NCI-H1417 (cell line): ENCODE data around the gene HOXC10.

ENCODE experiments used
- DNase-seq, 3 experiments: peaks; one replicate each; lab custom pipeline; 2025; lab: John Stamatoyannopoulos, UW

Gene HOXC10

DNA sequence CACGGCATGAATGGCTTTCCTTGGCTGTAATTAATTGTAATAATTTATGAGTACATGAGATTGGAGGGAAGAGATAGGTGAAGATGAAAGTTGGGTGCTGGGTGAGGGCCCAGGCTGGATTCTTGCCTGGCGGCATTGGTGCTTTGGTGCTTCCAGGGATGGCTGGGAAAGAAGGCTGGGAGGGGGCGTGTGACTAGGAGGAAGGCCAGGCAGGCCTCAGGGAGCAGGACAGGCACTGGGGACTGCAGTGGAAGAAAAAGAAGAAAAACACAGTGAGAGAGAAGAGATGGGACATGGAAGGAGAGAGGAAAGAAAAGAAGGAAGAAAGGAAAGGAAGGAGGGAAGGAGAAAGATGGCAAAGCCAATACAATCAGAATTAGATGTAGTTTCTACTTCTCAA is 18.7 kb downstream of the HOXC10 start:
- DNase-seq = no peak

DNA sequence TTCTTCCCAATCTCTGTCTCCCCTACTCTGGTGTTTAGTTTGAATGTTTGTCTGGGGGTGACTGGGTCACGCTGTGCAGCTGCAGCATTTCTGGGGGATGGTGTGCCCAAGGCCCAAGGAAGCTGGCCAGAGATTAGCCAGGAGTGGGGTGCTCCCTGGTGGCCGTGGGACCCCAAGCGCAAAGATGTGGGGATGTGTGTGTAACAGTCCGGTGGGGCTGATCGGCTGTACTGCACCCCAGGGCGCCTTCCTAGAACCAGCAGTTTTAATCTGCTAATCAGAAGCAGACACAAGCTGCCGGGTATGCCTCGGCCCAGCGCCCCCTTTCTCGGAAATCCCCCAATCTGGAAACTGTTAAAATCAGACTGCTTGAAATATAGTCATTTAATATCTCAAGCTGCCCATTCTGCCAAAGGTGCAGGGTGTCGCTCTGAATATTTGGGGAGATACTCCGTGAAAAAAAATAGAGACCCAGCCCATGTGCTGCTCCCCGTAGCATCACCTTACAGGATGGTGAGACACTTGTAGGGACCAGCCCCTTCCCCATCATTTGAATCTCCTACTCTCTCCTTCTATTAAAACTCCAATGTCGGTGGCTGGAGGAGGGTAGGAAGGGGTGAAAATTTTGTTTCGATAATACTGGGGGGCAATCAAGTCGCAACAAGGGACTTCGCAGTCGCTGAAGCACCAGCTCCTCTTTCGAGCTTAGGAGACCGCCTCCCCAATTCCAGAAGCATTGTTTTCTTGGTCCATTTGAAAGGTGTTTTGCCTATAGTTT is 19.3 kb downstream of the HOXC10 start:
- DNase-seq = no peak

DNA sequence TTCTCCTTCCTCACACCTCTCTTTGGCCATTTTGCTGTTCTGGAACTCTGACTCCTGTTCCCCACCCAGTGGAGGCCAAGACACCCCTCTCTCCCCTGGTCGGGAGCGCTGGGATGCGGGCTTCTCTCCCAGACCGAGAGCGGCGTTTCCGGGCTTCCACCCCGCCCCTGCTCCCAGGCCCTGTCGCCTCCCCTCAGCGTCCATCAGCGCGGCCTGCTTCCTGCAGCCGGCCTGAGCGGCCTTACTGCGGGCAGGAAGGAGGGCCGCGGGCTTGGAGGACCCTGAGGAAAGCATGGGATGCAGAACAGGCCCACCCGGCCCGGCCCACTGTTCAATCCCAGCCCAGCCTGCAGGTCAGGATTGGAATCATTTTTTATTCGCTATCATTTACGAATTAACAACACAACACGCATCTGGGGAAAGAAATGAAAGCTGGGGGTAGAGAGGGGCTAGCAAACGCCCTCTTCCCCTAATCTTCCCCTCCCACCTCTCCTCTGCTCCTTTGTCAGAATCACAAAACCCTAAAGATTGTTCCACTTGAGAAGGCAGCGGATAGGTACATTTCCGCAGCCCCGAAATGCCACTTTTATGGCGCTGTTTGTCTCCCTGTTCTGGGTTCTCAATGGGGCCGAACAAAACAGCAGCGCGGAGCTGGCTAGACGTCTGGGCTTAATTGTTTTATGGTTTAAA is 20.0 kb downstream of the HOXC10 start:
- peak in 1 of 3 experiments; percentile 15 for DNase-seq

DNA sequence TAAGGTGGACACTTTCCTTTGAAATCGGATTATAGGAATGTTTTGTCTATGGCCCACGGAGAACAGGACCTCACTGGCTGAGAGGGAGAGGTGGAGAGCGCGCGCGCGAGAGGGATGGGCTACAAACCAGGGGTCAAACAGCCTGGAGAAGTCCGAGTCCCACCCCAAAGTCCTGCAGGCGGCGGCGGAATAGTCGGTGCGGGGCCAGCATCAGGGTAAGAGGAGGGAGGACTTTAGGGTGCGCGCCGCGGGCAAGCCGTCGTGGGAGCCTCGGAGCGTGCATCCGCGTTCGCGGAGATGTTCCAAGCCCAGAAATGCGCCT is 20.5 kb downstream of the HOXC10 start:
- DNase-seq = no peak

DNA sequence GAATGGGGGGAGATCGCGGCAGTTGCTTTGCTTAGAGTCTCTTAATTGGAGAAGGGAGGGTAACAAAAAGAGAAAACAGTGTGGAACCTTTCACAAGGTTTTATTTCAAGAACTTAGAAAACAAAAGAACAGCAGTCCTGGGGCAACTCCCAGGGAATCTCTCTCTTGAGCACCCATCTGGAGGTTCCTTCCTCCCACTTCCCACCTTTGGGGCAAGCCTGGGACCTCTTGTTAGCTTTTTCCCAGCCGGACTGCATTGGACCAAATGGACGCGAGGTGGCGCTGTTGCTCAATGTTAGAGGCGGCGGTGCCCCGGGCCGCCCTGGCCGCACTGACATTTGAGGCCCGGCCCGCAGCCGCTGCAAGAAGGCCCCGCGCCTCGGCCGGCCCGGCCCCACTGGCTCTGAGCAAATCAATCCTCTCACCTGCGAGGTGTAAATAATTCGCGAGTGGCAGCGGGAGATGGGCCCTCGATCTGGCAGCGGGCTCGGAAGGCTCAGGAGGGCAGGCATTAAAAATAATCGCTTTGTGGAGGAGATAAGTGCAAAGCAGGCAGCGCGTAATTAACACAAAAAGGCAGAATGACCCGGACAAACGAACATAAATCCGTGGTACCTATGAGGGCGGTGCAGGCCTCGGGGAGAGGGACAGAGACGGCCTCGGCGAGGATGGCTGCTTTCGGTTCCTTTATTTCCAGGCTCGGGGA is 21.1 kb downstream of the HOXC10 start:
- peak; percentile 69 to 90 (median 85) for DNase-seq

DNA sequence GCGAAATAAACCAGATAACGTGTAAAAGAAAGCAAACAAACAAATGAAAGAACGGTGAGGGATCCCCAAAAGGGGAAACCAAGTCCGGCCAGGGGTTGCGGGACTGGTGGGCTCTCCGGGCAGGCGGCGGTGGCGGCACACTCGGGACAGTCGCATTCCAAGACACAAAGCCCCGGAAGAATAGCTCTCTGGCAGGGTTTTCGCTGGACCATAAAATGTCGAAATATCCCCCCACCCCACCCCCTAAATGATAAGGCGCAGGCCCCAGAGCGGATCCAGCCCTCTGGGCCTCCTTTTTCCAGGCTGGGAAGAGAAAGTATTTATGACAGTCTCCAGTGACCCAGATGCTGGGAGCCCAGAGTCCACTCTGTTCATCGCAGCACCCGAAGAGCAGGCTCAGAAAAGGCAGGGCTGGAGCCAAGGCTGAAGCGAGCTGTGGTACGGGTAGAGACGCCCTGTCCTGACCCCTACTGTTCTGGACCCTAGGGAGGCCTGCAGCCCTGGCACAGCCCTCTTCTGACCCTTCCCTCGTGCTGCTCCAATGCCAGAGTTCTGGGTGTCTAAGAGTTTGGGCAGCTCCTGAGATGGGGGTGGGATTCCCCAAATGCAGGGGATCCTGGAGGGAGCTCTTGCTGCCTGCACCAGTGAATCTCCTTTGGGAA is 21.7 kb downstream of the HOXC10 start:
- no peak for DNase-seq

DNA sequence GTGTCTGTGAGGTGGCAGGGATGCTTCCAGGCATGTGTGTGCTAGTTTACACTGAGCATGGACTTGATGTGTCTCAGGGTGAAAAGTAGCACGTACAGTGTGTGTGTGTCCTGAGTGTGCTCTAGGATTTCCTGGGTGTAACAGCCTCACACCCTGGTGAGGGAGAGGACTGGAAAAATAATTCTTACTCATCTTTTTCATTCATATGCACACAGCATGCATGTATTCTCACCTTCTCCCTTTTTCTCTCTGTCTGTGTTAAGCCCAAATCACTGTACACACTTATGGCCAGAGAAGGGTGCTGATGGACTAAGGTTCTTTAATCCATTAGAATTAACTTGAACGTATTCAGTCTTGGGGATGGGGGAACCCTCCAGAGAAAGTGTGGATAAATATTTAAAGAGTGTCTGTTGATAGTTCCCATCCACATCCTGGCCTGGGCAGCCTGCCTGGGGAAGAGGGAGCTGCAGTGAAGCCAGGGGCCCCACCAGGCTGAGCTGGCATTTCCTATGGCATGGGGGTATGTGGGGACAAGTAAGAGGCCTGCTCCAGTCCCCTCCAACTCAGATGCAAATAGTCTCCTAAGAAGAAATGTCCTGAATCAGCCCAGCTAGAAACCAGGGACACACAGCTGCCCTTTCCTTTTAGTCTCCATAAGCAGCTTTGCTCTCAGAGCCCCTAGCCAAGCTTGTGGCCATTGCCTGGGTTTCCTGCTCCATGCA is 22.8 kb downstream of the HOXC10 start:
- no peak for DNase-seq

DNA sequence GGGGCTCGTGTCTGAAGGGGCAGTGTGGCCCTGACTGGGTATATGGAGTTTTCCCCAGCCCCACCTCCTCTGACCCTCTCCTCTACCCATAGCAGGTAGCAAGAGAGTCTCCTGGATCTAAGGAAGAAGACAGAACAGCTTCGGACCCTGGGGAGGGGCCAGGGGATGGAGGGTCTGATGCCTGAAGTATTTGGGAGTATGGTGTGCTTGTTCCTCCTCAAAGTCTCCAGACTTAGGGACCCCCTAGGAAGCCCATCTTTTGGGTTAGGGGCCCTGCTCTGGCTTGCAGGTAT is 23.3 kb downstream of the HOXC10 start:
- DNase-seq = no peak

DNA sequence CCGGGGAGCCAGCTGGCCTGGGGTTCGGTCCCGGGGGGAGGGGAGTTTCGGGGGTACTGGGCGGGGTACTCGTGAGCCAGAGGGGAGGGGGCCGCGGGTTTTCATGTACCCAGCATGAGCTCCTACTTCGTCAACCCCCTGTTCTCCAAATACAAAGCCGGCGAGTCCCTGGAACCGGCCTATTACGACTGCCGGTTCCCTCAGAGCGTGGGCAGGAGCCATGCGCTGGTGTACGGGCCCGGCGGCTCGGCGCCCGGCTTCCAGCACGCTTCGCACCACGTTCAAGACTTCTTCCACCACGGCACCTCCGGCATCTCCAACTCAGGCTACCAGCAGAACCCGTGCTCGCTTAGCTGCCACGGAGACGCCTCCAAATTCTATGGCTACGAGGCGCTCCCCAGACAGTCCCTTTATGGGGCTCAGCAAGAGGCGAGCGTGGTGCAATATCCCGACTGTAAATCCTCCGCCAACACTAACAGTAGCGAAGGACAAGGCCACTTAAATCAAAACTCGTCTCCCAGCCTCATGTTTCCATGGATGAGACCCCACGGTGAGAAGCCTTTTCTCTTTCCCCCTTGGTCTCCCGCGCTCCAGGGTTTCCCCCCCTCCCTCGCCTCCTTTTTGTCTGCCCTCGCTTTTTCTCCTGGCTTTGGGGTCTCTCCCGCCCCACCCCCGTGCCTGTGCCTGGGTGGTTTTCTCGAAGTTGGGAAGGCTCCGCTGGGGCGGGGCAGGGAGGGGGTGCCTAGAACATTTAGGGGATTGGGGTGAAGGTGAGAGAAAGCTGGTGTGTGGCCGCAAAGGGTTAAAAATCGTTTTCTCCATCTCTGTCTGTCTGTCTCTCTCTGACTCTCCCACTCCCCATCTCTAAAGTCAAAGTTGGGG is 24.5 kb downstream of the HOXC10 start:
- DNase-seq = no peak

DNA sequence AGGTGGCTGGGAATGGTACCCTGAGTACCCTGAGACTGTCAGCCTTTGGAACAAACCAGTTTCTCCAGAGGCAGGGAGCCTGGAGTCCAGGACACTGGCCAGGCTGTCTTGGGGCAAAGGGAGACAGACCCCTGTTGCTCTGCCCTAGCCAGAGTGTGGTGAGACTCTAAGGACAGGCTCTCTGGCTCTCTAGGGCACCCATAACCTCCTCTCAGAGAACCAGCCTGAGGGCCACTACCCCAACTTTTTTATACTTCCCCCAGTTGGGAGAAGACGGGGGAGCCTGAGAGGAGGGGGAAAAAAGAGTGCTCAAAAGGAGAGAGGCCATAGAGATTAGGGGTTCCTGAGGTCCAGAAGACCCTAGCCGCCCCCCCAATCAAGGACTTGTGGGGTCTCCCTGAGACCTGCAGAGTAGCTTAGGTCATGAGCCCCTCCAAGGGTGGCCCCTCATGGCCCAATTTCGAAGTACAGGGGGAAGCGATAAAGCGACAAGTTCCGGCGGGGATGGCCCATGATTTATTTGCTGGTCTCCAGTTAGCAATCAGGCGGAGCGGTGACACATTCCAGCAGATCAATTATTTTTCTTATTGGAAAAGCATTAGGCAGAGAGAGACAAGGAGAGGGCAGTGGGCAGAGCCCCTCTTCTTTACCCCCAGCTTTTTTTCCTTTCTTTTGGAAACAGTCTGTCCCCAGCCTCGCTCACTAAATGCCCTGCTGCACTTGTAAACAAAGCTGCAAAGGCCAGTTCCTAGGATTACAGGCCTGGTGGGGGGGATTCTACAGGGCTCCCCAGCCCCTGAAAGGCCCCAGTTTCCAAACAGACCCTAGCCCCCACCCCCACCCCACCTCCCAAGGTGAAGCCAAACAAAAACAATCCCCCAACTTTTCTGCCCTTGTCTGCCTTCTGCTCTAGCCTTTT is 25.4 kb downstream of the HOXC10 start:
- DNase-seq = no peak

DNA sequence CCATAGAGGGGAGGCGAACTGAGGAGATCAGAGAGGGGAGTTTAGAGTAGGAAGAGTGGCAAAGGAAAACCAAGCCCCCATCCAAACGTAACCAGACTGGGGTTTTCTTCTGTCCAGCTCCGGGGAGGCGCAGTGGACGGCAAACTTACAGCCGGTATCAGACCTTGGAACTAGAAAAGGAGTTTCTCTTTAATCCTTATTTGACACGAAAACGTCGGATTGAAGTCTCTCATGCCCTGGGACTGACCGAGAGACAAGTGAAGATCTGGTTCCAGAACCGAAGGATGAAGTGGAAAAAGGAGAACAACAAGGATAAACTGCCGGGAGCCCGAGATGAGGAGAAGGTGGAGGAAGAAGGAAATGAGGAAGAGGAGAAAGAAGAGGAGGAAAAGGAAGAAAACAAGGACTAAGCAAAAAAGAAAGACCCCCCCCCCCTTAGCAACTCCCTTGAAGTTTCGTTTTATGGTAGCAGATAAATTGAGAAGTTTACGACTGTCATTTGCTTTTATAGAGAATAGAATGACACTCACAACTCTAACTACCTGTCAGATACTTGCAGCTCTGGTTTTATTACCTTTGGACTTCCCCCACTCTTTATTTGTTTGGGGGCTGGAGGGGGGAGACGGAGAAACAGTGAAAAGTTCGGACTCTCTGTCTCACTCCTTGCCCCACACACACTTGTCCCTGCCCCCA is 26.2 kb downstream of the HOXC10 start:
- DNase-seq = no peak

DNA sequence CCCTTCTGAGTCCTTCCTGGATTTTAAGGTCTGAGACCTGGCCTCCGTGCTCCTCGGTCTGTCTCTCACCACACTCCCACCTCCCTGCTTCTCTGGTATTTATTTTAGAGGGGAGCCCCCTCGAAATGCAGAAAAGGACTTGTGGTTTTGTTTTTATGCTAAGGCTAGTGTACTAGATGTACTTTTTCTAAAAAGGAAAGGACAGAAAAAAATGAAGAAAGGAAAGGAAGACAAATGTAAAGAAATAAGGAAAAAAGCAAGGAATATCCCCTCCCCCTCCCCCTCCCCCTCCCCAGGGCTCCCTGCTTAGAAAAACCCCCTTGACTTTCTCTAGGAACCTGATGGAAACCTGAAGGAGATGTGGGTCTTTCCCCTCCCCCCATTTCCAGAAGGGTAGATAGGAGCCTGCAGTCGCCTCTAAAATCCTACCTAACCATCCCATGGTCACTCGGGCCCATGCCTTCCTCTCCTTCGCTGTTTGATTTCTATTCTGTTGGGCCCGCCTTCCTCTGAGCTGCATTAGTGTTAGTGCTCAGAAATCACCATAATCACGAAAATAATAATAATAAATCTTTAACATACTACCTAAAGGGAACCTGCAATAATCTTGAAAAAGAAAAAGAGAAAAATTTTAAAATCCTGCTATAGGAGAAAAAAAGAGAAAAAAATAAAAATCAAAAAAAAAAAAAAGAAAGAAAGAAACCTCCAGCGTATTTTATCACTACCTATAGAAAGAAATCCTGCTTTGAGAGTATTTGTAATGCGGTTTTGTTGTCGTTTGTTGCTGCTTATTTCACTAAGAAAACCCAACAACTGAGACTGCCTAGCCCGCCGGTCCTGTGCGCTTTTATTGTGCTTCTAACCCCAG is 27.0 kb downstream of the HOXC10 start:
- DNase-seq = no peak

DNA sequence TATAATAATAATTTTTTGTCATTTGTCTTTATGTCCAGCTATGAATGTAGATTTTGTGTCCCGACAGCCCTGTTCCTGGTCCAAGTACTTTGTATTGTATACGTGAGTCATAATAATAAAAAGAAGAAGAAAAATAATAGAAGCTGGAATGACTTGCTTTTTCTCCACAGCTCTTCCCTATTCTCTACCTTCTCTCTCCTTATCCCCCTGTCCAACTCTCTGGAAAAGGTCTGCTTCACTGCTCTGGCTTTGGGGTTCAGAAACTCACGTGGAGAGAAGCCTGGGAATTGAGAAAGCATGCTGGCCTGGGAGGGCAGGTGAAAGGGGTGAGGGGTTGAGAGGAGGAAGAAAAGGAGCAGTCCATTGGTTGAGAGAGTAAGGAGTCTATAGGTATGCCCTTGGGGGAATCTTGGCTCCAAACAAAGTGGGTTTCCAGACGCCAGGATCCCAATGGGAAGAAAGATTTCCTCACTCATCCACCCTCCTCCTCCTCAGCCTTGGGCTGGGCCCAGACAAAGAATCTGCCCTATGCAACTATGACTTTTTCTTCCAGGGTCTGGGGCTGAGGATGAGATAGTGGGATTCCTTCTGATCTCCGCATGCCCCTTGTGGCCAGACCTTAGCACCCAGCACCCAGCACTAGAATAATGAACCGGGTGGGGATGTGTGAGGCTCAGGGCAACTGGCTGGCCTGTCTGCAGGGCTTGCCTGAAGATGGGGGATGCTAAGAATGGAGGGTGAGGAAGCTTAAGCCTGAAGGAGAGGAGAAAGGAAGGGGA is 27.9 kb downstream of the HOXC10 start:
- no peak for DNase-seq

DNA sequence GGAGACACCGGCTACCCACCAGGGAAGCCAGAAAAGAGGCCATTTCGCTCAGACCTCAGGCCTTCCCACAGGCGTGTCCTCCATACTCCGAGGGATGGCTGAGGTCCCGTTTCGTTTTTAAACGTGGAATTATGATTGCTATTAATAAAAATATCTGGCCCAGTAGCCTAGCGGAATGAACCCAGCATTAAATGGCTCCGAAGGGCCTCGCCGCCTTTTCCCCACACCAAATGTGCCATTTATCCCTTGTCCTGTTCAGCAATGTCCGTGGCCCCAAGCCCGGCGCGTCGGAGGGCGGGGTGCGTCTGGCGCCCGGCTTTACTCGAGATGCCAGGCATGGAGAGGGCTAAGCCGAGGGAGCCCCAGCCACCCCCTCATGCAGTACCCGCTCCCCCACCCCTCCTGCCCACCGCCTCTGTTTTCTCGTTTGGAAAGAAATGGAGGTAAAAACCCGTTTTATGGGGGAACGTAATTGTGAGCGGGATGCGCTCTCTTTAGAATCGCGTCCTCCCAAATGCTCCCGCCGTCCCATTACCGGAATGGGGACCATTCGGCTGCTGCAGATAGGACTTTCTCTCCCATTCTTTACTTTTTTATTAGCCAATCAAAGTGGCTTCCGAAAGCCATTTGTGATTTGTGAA is 29.6 kb downstream of the HOXC10 start:
- DNase-seq = no peak

DNA sequence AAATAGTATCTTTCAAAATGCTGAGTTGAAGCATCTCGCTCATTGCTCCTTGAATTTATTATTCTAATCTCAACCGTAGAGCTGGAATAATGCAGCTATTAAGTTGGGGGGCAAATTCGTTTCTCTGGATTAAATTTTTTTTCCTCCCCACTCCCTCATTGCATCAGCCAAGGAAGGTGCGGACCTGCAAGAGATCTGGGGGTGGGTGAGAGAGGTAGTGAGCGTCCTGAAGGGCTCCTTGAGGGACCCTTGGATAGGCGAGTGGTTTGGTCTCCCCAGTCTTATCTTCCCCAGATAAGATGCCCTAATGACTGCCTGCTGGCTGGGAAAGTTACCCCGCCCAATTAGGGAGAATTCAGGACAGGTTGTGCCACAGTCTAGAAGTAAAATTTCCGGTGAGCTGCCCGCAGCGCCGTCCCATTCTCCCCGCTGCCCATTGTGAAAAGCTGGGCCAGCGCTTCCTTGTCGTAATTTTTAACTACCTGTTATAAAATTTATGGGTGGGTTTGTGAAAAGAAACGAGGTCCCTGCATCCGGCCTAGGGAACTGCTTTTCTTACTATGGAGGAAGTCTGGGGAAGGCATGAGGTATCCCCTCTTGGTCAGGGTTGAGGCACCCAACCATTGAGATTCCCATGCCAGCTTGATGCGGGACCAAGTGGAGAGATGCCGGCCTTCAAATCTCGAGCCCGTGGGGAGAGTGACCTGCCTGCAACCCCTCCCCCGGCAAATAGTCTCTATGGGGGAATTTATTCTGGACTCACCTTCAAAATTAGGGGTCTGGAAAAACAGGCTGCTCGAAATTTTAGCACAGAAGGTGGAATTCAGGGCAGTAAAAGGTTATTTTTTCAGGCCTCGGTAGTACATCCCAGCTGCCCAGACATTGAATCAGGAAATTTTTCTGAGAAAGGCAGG is 30.3 kb downstream of the HOXC10 start:
- no peak for DNase-seq

DNA sequence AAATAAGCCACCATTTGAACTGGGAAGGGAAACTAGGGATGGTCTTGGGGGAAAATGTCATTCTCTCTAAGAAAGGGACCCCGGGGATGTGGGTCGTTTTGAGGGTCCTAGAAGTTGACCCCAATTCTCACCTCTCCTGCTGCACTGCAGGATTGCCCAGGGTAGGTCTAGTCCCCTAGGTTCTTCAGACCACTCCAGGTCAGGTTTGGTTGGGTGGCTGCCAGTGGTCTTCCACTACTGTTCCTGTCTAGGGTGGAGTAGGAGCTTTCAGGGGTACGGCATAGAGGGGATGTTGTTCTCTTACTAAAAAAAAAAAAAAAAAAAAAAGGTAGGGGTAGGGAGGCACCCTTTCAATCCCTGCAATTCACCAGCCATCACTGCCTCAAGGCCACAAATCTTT is 31.1 kb downstream of the HOXC10 start:
- no peak for DNase-seq
